CD4-positive, alpha-beta T cell treated with Interleukin-21 for 1 hour (primary cell): ENCODE data around the gene TBC1D2B.
A peak's percentile ranks its signal among the peaks of the same experiment; 100 is the strongest.

ENCODE experiments used
- DNase-seq: peaks from one replicate; pipeline ENCODE4 v3.0.0-alpha.2; 2020

TBC1D2B gene

DNA sequence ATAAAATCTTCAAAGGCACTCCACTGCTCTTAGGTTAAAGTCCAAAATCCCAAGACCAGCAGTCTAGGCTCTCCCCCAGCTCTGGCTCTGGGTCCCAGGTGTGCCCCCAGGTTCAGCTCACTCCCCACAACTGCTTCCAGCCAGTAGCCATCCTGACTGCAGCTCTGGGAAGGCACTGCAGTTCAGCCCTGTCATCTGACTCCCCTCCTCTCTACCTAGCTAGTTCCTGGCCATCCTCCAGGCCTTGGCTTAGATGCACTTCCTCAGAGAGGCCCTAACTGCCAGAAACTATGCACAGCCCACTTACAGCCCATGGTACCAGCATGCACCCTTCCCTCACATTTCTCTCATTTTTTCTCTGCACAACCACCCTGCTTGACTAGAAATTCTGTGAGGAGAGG lies 25.5 kb downstream of the TBC1D2B start:
- no peak for DNase-seq

DNA sequence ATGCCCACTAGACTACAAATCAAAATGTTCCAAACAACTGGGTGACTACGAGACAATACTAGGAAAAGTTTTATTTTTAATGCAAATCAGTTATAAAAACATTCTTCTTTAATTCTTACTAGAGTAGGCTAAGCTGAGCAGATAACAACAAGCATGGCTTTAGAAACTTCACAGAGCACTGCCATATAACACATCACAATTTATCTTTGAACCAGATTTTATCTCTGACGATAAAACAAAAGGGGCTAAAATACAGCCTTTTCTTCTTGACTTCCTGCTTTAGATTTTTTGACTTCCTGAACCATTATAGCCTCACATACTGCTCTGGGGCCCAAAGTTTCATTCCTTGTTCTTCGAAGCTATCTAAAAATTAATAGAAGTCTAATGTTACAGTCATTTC lies 25.9 kb downstream of the TBC1D2B start:
- no peak for DNase-seq

DNA sequence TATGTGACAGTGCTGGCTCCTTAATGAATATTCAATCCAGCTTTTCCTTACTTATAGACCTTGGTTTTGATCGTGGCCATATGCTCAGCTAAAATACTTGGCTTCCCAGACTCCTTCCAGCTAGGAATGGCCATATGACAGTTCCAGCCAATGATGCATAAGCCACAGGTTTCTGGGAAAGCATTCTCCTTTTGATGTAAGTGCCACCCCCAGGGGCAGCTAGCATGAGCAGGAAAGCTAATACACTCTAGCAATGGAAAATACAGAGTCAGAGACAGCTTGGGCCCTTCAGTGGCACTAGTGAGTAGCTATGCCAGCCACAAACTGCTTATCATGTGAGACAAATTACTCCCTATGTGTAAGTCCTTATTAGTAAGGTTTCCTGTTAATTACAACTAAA lies 26.7 kb downstream of the TBC1D2B start:
- peak; percentile 38 for DNase-seq

DNA sequence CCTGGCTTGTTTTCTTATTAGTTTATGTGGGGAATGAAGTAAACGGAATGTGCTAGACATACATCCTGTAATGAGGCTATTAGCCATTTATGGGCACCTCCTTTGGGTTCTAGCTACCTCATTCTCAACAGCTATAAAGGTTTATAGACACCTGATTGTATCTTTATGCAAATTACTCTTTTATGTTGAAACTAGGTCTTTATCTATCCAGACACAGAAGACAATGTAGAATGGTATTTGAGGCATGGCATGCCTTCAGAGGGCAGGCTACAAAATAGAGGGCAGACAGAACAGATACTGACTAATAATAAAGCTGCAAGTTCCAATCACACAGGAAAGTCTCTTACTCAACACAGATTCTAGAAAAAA lies 27.1 kb downstream of the TBC1D2B start:
- peak; percentile 65 for DNase-seq

DNA sequence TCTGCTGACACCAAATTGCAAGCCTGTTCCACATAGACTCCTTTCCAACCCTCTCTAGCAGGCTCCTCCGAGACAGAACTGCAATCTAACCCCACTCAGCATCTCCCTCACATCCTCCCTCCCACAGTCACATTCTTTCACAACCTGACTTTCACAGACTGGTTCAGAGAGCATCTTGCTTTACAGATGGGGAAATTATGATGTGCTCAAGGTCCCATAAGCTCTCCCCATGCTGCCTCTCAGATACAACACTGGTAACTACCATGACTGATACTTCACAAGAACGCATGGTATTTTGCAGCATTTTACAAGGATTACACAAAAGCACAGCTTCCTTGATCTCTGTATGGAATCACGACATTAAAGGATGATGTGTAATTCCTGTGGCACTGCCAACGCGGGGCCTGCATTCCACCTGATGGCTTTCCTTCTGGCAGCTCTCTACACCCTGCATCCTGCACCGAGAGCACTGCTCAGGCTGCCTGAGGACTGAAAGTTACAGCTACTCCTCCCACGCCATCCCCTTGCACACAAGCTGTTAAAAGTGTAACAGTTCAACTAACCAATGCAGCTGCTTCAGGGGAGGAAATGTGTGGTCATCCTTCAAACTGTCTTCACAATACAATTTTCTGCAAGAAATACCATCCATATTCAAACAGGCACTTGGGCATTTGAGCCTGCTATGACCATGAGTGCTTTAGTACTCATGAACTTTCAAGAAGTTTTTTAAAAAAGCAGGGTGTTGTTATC lies 27.6 kb downstream of the TBC1D2B start:
- peak; percentile 59 for DNase-seq

DNA sequence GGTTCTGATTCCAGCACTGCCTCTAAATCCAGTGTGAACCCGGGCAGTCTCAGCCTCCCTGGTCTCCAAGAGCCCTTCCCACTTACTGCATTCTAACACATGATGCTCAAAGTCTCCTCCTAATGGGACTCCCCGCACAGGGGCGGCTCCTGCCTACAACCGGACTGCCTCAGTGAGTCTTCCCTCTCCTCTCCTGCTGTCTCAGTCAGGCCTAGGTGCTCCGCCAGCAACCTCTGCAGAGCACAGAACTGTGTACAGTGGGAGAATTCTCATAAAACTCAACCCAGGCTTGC lies 28.9 kb downstream of the TBC1D2B start:
- no peak for DNase-seq

DNA sequence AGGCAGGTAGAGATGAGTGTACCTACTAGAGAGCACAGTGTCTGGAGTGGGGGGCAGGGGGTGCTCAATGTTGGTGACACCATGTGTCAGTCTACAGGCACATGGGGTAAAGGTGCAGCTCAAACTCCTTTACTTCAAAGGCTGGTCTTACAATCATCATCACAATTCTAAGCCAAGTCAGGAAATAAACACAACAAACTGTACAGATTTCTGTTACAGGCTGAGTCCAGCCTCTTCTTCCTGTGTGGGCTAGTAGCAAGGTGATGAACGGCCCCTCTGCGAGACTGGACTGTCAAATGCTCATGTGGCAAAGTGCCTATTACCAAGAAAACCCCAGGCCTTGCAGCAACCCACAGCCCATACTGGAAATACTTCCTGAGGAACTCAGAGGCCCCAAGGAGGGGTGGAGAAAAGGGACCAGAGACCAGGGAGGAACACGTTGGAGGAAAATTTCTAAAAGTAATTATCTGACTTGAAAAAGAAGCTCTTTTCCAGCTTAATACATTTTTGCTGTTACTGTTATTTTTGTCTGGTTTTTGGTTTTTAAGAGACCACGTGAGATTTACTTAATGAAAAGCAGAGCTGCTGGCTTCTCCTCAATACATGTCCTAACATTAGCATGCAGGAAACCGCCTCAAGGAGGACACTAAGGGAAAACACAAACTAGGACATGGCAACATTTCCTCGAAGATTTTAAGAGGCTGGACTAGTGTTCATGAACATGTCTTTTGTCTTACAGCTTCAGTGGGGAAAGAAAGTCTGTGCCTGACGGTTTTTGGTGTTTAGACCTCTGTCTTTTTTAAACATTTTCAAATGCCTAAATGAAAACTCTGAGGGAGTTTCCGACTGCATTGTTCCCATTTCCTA lies 29.5 kb downstream of the TBC1D2B start:
- peak; percentile 50 for DNase-seq

DNA sequence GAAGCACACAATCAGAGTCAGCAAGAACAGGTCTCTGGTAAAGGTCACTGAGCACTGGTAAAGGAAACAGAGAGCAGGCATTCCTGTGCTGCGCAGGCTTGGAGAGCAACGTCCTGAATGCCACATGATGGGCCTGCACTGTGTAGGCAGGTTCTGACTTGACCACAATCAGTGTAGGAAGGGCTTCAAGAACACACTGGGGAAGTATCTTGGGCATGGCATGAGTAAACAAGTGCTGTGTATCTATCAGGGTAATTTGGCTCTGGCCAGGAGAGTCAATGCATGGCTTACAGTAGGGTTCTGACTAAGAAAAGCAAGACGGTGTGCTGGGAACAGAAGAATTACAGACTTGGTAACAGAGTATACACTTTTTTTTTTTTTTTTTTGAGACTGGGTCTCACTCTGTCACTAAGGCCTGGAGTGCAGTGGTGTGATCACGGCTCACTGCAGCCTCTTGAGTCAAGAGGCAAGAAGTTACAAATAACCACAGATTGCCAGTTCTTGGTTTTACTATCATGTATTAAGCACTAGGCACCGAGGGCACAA lies 30.6 kb downstream of the TBC1D2B start:
- DNase-seq: peak; percentile 46

DNA sequence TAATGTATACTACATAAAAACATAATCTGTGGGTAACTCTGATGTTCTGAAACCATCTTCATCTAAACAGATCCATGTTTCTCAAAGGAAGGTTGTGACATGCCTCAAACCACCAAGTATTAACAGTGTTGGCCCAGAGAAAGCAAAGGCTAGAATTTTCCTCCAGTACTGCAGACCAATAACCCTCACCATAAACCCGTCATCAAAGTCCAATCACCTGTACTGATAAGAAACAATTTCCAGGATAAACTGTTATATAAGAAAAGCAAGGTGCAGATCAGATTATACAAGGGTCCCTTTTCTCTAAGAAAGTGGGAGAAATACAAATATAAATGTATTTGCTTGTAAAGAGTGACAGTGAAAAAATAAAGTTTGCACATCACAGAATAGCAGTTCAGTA lies 32.3 kb downstream of the TBC1D2B start:
- DNase-seq: no peak

DNA sequence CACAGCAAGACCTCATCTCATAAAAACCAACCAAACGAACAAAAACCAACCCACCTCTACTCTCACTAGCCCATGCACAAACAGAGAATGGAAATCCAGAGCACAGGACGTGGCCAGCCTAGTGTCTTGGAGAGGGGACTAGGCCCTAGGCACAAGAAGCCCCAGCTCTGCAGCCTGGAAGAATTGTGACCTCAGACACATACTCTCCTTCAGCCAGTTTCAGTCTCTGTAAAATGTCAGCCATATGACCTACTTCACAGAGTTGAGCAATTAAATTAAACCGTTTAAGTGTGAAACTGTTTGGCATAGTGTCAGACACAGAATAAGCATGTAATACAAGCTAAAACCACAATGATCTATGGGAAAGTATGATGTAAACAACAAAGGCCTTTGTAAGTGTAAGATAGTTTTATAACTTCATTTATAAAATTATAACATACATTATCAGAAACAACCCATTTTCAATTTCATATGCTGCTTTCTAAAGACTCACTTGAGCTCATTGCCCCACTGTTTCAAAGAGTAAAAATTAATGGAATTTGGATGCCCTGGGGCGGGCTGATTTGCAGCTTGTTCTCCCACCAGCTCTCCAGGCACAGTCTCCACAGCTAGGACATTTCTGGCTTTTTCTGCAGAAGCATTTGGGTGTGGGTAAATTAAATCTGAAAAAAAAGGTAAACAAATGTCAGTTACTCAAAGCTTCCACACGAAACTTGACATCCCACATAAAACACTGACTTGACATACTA lies 32.9 kb downstream of the TBC1D2B start:
- DNase-seq: peak; percentile 50

DNA sequence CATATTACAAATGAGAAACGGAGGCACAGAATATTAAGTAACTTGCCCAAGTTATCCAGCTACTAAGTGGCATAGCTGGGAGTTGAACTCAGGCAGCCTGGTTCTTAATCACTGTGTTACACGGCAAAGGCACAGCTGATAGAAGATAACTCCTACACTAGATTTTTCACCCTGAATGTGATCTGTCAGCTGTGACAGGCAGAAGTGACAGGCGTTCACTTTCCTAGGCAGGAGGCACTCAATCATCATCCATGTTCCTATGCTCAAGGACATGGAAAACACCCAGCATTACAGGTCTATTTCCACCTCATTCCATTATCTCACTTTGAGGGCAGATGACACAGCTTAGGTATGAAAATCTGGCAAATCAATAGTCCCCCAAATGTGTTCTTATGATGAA lies 35.6 kb downstream of the TBC1D2B start:
- DNase-seq: no peak

DNA sequence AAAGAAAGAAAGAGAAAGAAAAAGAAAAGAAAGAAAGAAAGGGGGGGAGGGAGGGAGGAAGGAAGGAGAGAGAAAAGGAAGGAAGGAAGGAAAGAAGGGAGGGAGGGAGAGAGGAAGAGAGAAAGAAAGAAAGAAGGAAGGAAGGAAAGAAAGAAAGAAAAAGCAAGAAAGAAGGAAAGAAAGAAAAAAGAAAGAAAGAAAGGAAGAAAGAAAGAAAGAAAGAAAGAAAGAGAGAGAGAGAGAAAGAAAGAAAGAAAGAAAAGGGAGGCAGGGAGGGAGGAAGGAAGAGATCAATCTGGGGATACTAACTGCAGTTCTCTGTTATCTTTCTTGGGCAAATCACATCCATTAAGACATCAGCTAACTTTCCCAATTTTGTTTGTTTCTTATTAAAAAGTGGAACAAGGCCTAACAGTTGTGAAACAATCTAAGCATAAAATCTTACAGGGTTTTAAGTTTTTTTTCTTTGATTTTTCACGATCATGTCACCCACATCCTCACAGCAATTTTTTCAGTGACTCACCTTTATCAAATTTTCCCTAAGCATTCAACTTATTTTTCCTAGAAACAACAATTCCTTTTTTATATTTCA lies 36.8 kb downstream of the TBC1D2B start:
- no peak for DNase-seq

DNA sequence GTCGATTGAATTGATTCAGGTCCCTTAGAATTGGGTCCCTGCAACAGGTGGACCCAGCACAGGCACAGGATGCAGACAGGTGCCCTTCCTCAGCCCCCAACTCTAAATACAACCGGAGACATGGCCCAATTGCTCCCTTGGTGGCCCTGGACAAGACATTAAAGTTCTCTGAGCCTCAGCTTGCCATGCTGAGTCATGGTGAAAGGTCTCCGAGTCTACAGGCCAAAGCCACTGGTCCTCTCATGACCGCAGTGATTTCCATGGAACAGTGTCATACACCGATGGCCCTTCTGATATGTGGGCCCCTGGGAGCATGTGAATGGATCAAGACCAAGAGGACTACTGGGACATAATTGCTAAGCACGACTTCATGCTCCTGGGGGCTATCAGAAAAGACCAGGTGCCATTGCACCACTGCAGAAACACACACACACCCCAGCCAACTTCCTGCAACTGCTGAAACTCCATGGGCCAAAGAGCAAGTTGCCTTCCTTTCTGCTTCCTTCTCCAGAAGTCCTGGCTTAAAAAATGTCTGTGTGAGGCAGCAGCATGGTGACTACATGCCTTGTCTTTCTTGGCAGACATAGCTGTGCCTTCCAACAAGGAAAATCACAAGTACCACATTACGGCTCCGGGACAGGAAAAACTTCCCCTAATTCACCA lies 38.8 kb downstream of the TBC1D2B start:
- no peak for DNase-seq

DNA sequence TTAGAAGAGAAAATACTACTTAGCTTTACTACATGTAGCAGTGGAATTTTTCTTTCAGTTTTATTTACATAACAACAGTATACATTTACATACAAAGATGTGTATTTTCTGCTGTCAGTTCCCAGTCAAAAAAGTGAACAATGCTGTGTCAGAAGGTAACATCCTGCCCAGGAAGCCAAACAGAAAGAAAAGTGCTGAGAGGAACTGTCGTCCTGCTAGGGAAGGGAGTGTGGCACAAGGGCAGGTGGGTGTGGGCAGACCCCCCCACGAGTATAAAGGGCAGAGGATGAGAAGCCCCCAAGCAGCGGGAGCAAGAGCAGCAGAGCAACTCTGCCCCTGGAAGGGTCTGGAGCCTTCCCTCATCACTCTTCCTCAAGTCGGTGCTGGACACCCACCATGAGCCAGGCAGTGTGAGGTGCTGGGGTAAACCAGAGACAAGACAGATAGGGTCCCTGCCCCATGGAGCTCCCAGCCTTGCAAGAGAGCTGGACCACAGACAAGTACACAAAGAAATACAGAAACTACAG lies 39.7 kb downstream of the TBC1D2B start:
- no peak for DNase-seq

DNA sequence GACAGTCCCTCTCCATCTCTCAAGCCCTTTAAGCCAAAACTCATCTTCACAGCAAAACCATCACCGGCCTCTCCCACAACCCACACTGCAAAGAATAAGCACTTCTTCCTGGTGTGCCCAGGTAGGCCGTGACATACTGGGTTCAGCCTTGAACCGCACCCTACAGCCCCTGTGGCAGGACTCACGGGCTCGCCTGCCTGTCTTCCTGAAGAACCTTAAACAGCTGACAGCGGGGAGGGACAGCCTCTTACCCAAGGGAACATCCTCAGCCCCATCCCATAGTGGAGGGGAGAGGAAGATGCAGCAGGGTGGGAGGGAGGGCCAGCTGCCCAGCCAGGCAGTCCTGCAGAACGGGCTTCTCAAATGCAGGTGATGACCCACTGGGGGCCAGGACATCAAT lies 40.2 kb downstream of the TBC1D2B start:
- no peak for DNase-seq

DNA sequence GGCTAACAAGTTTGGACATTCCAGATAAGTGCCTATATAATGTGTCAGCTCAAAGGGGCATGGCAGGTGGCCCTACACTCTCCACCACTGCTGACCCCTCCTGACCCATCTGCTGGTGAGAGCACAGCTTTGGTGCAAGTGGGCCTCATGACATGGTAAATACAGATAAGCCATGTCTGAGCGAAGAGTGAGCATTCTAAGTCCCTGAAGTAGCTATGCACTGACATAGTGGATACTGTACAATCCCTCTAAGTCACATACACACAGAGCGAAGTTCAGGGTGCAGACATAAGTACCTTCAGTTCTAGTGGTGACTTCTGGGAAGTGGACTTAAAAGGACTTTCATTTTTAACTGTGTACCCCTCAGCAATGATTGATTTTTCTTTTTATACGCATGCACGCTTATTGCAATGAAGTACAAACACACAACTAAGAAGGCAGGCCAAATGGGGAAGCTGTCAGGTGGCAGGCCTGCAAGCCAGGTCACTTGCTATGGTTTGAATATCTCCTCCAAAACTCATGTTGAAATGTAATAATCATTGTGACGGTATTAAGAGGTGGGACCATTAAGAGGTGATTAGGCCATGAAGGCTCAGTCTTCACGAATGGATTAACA lies 41.5 kb downstream of the TBC1D2B start:
- no peak for DNase-seq

DNA sequence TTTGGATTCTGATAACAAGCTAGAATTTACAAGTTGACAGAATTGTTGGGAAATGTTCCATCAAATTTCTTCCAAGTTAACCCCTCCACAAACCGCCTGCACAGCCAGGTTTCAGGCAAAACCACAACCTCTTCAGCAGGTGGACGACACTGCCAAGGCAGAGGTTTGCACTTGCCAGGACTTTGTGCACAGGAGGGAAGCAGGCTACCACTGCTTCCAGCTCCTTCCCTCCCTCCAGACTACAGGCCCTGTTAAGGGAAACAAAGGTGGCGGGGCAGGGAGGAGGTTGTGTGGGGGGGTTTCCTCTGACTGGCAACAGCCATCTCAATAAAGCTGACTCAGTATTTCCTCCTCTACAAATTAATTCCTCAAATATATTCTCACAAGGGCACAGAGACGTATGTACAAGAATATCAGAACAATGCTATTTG lies 42.2 kb downstream of the TBC1D2B start:
- DNase-seq: peak; percentile 46

DNA sequence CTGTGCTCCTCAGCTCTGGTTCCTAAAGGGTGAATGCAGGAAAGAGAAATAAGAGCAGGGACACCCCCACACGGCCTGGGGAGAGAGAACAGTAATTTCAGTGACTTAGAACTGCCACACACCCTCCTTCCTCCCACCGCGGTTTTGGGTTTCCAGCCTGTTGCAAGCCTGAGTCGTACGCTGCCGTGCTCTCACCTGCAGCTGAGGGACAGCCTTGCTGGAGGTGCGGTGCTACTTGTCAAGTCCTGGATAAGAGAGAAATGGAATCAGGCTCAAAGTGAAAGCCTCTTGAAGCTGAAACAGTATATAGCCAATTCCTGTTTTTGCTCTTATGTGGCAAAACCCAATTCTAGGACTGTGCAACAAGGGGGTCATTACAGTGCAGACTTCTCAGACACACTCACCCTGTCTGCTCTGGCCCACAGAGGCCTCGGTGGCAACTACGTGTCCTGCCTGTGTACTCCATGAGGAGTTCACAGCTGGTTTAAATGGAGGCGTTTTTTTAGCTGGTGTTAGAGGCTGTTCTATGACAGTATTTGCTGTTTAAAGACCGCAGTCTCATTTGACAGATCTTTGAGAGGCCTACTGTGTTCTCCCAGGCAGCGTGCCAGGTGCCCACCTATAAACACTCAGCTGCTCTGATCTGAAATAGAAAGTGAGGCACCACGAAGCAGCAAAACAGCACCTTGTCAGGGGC lies 42.9 kb downstream of the TBC1D2B start:
- peak; percentile 76 for DNase-seq

DNA sequence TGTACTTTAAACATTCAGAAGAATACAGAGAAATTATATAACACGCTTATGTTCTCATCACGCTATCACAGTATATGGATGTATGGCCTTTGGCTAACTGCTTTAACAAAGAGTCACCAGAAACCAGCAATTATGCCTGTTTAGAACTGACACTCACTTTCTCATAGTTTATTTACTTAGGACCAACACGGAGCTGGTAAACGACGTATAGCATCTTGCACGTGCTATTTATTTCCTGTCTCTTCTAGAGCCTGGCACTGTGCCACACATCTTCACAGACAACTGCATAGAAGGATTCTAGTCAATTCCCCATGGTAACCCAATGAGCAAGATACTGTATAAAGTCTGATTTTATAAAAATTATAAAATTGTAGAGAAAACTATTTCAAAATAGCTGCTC lies 43.6 kb downstream of the TBC1D2B start:
- peak; percentile 73 for DNase-seq

DNA sequence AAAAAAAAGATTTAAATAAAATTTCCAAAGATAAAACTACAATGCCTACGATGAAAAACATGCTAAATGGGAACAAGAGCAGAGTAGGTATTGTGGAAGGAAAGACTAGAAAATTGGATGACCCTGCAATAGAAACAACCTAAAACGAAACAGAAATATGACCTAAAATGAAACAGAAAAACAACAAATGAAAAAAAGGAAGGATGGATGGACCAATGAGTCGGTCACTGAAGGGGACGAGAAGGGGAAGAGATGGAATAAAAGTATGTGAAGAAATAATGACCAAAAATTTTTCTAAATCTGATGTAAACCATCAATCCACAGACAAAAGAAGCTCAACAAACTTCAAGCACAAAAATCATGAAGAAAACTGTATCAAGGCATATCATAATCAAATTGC lies 44.8 kb downstream of the TBC1D2B start:
- no peak for DNase-seq

DNA sequence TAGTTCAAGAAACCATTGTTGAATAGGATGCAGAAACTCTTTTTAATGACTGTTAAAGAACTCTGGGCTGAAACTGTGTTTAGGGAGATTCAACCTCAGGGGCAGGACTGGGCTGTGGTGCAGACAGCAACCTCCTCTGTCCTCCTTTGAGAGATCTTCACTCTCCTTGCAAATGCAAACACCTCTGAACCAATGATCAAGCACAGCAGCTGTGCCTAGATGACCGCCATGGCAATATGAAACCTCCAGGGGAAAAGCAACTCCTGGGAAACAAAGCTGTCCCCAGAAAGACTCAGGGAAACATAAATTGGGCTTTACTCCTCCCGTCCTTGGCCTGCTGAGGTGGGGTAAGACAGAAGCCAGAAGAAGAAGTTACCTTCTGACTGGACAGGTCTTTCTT lies 52.6 kb downstream of the TBC1D2B start:
- DNase-seq: no peak
